Measurements from ENCODE around the gene VSTM4.

- TF ChIP-seq EP300 (IDR thresholded peaks at IDR 0.05; ENCODE audit: borderline replicate concordance) (no peak), REST (IDR thresholded peaks at IDR 0.05; ENCODE audit: low read depth) (no peak), TAF1 (IDR thresholded peaks at IDR 0.05; ENCODE audit: low read depth) (no peak), RAD21 (IDR thresholded peaks at IDR 0.05; ENCODE audit: low read depth) (no peak)
Observed at GRCh38 chr10:49091450-49092210, 23.7 kb downstream of the VSTM4 start.

Data from Ishikawa (cell line).